GM12878 (cell line): Measurements from ENCODE around the gene CD69.

ENCODE experiments used
- BMI1 ChIP-seq: fragments of 450-650 bp; IDR thresholded peaks from 2 replicates; pipeline ENCODE4 v1.6.1; 2016; ENCODE audit warnings: mild to moderate bottlenecking, moderate library complexity, borderline replicate concordance
- CEBPB ChIP-seq, 2 experiments: fragments of 150-350 bp in 1 of 2; IDR thresholded peaks; 2 replicates each; pipeline ENCODE4 v1.6.1; 2012 to 2014; ENCODE audit warnings: low read depth in 2 of 2, low read length in 2 of 2, borderline replicate concordance in 1 of 2, inconsistent platforms in 1 of 2
- CTCF ChIP-seq, 3 experiments: IDR thresholded peaks in 2 of 3; conservative IDR thresholded peaks in 1 of 3; 2 replicates each; pipeline ENCODE4 v1.5.1; 2011; ENCODE audit warnings: low read depth in 3 of 3, low read length in 3 of 3, mild to moderate bottlenecking in 3 of 3, control low read depth in 2 of 3, moderate library complexity in 2 of 3, inconsistent platforms in 1 of 3, mixed read lengths in 1 of 3; ENCODE audit not compliant: control insufficient read depth in 2 of 3, insufficient read depth in 1 of 3; ENCODE audit errors: extremely low read depth in 1 of 3
- EZH2 ChIP-seq: IDR thresholded peaks from 2 replicates; pipeline ENCODE4 v1.6.1; 2012; ENCODE audit warnings: low read depth, mild to moderate bottlenecking, control low read depth, inconsistent platforms, low read length, borderline replicate concordance; ENCODE audit not compliant: control insufficient read depth
- JUNB ChIP-seq: IDR thresholded peaks from 2 replicates; pipeline ENCODE4 v1.6.1; 2016; ENCODE audit warnings: antibody characterized with exemption, mild to moderate bottlenecking
- KDM1A ChIP-seq: fragments of 200-600 bp; sonication (generic); IDR thresholded peaks from 2 replicates; pipeline ENCODE4 v1.6.1; 2016; ENCODE audit warnings: borderline replicate concordance
- POLR2A ChIP-seq: IDR thresholded peaks from 2 replicates; pipeline ENCODE4 v1.6.1; 2011; ENCODE audit warnings: low read depth, mild to moderate bottlenecking, low read length
- POLR2AphosphoS5 ChIP-seq: IDR thresholded peaks from 2 replicates; pipeline ENCODE4 v1.6.1; 2011; ENCODE audit warnings: mild to moderate bottlenecking, low read length, inconsistent platforms
- REST ChIP-seq: IDR thresholded peaks from 2 replicates; pipeline ENCODE4 v1.6.1; 2012; ENCODE audit warnings: mild to moderate bottlenecking, low read depth, low read length
- SIN3A ChIP-seq: IDR thresholded peaks from 2 replicates; pipeline ENCODE4 v1.6.1; 2012; ENCODE audit warnings: low read depth, low read length, improper control_type of control experiment
- SMC3 ChIP-seq: IDR thresholded peaks from 2 replicates; pipeline ENCODE4 v1.6.1; 2011; ENCODE audit warnings: low read length, improper control_type of control experiment, borderline replicate concordance
- TBL1XR1 ChIP-seq: IDR thresholded peaks from 2 replicates; pipeline ENCODE4 v1.6.1; 2012; ENCODE audit warnings: low read depth, low read length, improper control_type of control experiment
- TCF12 ChIP-seq: IDR thresholded peaks from 2 replicates; pipeline ENCODE4 v1.6.1; 2011; ENCODE audit warnings: low read depth, mild to moderate bottlenecking, low read length

GRCh38 chr12:9794484-9795093 lies 33.9 kb upstream of the CD69 start:
- no peak for TF ChIP-seq CEBPB (IDR thresholded peaks at IDR 0.05; ENCODE audit: borderline replicate concordance in 1 of 2, low read depth in 2 of 2, low read length in 2 of 2)
- no peak for TF ChIP-seq SMC3
- TF ChIP-seq CTCF (IDR thresholded peaks at IDR 0.05 in 2 of 3, conservative IDR thresholded peaks at IDR 0.05 in 1 of 3; ENCODE audit: control insufficient read depth in 2 of 3, extremely low read depth in 1 of 3, insufficient read depth in 1 of 3, low read depth in 3 of 3, low read length in 3 of 3): no peak
- no peak for TF ChIP-seq EZH2
- no peak for TF ChIP-seq KDM1A
- TF ChIP-seq BMI1: no peak
- TF ChIP-seq TCF12: no peak
- no peak for TF ChIP-seq REST
- no peak for TF ChIP-seq SIN3A
- no peak for TF ChIP-seq TBL1XR1
- no peak for TF ChIP-seq JUNB
- TF ChIP-seq POLR2A: no peak
- no peak for TF ChIP-seq POLR2AphosphoS5
